Keratinocyte (primary cell): ENCODE data around the gene CFAP53. TPM values are rescaled to one million over a fixed set of nuclear protein-coding genes. Genes with fewer than 3 reads are reported as not detected.

Experiments used
- DNase-seq: peaks from one replicate; pipeline ENCODE4 v3.0.0-alpha.2; 2011; ENCODE audit warnings: low read depth, missing footprints, low spot score
- FAIRE-seq: peaks from 2 replicates; lab custom pipeline; 2011; peaks lifted over from hg19 to GRCh38; lab: Jason Lieb, UNC
- H2AFZ ChIP-seq: 2 replicates; pipeline ENCODE4 v1.6.0; 2012; ENCODE audit warnings: low read length, control low read depth, inconsistent platforms; ENCODE audit not compliant: control insufficient read depth
- H3K27ac ChIP-seq: 2 replicates; pipeline ENCODE4 v1.5.1; 2011; ENCODE audit warnings: low read length; ENCODE audit not compliant: control insufficient read depth, insufficient read depth
- H3K27me3 ChIP-seq: 3 replicates; pipeline ENCODE4 v1.6.0; 2011; ENCODE audit warnings: low read length; ENCODE audit not compliant: control insufficient read depth, insufficient read depth; ENCODE audit errors: extremely low read depth
- H3K36me3 ChIP-seq, 2 experiments: 2 replicates in 1 of 2; 3 replicates in 1 of 2; pipeline ENCODE4 v1.5.1; 2011; ENCODE audit warnings: low read length in 2 of 2, mild to moderate bottlenecking in 1 of 2; ENCODE audit not compliant: control insufficient read depth in 2 of 2, insufficient read depth in 2 of 2; ENCODE audit errors: extremely low read depth in 1 of 2
- H3K4me1 ChIP-seq: 3 replicates; pipeline ENCODE4 v1.5.1; 2011; ENCODE audit warnings: low read length; ENCODE audit not compliant: control insufficient read depth, insufficient read depth; ENCODE audit errors: extremely low read depth
- H3K4me2 ChIP-seq: 3 replicates; pipeline ENCODE4 v1.6.0; 2011; ENCODE audit warnings: low read depth, low read length; ENCODE audit not compliant: control insufficient read depth, insufficient read depth; ENCODE audit errors: extremely low read depth
- H3K4me3 ChIP-seq, 3 experiments: fragments of 200-600 bp in 1 of 3; sonication (generic) in 1 of 3; 2 replicates in 2 of 3; 3 replicates in 1 of 3; pipeline ENCODE4 v1.5.1; 2011 to 2016; ENCODE audit warnings: low read length in 3 of 3, mild to moderate bottlenecking in 3 of 3, control low read depth in 2 of 3, inconsistent platforms in 1 of 3, low read depth in 1 of 3, mixed read lengths in 1 of 3, mixed run types in 1 of 3, moderate library complexity in 1 of 3; ENCODE audit not compliant: control insufficient read depth in 2 of 3, insufficient read depth in 2 of 3; ENCODE audit errors: extremely low read depth in 1 of 3
- H3K79me2 ChIP-seq: 2 replicates; pipeline ENCODE4 v1.6.0; 2012; ENCODE audit warnings: low read length; ENCODE audit not compliant: control insufficient read depth, insufficient read depth
- H3K9ac ChIP-seq: 3 replicates; pipeline ENCODE4 v1.6.0; 2011; ENCODE audit warnings: low read length; ENCODE audit not compliant: control insufficient read depth, insufficient read depth; ENCODE audit errors: extremely low read depth
- H3K9me1 ChIP-seq: 3 replicates; pipeline ENCODE4 v1.6.0; 2011; ENCODE audit warnings: low read length; ENCODE audit not compliant: control insufficient read depth, insufficient read depth; ENCODE audit errors: extremely low read depth
- H3K9me3 ChIP-seq: 2 replicates; pipeline ENCODE4 v1.5.1; 2012; ENCODE audit warnings: low read depth, low read length; ENCODE audit not compliant: control insufficient read depth
- H4K20me1 ChIP-seq: 3 replicates; pipeline ENCODE4 v1.6.0; 2011; ENCODE audit warnings: low read length; ENCODE audit not compliant: control insufficient read depth, insufficient read depth; ENCODE audit errors: extremely low read depth
- EZH2 ChIP-seq: IDR thresholded peaks from one replicate; pipeline ENCODE4 v1.6.1; 2012; ENCODE audit warnings: inconsistent platforms, mild to moderate bottlenecking, low read length, moderate library complexity
- dilution Hi-C: fragments of 300-500 bp; cut with MboI; formaldehyde crosslinking; loops from one replicate; pipeline ENCODE4 v1.7.0; 2020; ENCODE audit warnings: low sequenced_read_pairs; ENCODE audit not compliant: extremely low pct_ligation_motif_present
- polyA plus RNA-seq, 5 experiments: library from polyadenylated mRNA; depleted of rRNA in 3 of 5; stranded (reverse) in 3 of 5; stranded (forward) in 1 of 5; unstranded in 1 of 5; fragments of >200 nt; gene quantifications; 1 replicate in 1 of 5; 2 replicates in 3 of 5; 3 replicates in 1 of 5; pipeline versions ENCODE4 v1.2.1 to v1.2.3, GENCODE V29; 2011 to 2012; ENCODE audit warnings: missing spikeins in 2 of 5, low read depth in 1 of 5, low replicate concordance in 1 of 5
- TF ChIP-seq, protein P1 (sequence below), 3 experiments: IDR thresholded peaks in 1 of 3; conservative IDR thresholded peaks in 1 of 3; optimal IDR thresholded peaks in 1 of 3; 2 replicates in 2 of 3; 3 replicates in 1 of 3; pipeline versions ENCODE3 to v1.5.1; 2011; ENCODE audit warnings: low read length in 3 of 3, mild to moderate bottlenecking in 3 of 3, moderate library complexity in 2 of 3, control low read depth in 1 of 3, inconsistent platforms in 1 of 3; ENCODE audit not compliant: insufficient read depth in 2 of 3; ENCODE audit errors: extremely low read depth in 1 of 3

The CFAP53 gene
- polyA plus RNA-seq, 1 donor (not counting 4 experiments of a cell fraction or from before 2014, with no cell fraction given): 0.59 TPM

GRCh38 chr18:50182511-50182910 is 83.8 kb downstream of the CFAP53 start:
- Histone ChIP-seq H3K9me3 (no peaks in the 10 kb centered on the region), H3K27ac (no peak overlapping the region), H3K27me3 (peaks cover 5% of the 10 kb centered on the region), H3K9ac (no peak overlapping the region), H3K9me1 (no peaks in the 10 kb centered on the region), H3K79me2 (no peaks in the 10 kb centered on the region), H3K4me3 (no peak overlapping the region), H3K36me3 (no peaks in the 10 kb centered on the region), H3K4me2 (no peak overlapping the region), H3K4me1 (peaks cover 7% of the 10 kb centered on the region), H4K20me1 (no peaks in the 10 kb centered on the region), H2AFZ (no peak overlapping the region)
- no peak for DNase-seq
- dilution Hi-C loops: no loop called here
- TF ChIP-seq, protein P1, sequence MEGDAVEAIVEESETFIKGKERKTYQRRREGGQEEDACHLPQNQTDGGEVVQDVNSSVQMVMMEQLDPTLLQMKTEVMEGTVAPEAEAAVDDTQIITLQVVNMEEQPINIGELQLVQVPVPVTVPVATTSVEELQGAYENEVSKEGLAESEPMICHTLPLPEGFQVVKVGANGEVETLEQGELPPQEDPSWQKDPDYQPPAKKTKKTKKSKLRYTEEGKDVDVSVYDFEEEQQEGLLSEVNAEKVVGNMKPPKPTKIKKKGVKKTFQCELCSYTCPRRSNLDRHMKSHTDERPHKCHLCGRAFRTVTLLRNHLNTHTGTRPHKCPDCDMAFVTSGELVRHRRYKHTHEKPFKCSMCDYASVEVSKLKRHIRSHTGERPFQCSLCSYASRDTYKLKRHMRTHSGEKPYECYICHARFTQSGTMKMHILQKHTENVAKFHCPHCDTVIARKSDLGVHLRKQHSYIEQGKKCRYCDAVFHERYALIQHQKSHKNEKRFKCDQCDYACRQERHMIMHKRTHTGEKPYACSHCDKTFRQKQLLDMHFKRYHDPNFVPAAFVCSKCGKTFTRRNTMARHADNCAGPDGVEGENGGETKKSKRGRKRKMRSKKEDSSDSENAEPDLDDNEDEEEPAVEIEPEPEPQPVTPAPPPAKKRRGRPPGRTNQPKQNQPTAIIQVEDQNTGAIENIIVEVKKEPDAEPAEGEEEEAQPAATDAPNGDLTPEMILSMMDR (optimal IDR thresholded peaks at IDR 0.05 in 1 of 3, IDR thresholded peaks at IDR 0.05 in 1 of 3, conservative IDR thresholded peaks at IDR 0.05 in 1 of 3; ENCODE audit: extremely low read depth in 1 of 3, insufficient read depth in 2 of 3, low read length in 3 of 3): no peak
- no peak for TF ChIP-seq EZH2
- FAIRE-seq: no peak

DNA sequence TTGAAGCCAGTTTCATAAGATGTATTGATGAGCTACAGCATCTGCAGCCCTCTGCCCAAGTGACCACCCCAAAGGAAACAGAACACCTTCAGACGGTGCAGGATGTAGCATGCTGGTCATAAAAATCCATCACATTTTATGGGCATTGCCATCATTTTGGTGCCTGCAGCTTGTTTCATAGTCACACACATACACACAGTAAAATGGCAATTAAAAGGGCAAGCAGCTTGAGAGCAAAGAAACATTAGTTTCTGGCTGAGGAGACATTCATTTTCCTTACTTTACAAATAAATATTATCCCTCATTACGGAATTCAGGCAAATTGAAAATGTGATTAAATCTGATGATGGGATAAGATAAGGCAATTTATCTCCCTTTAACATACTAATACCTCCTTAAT is 84.7 kb downstream of the CFAP53 start:
- Histone ChIP-seq H3K4me2 (no peak overlapping the region), H3K4me1 (peaks cover 7% of the 10 kb centered on the region), H3K27ac (no peak overlapping the region), H3K36me3 (no peaks in the 10 kb centered on the region), H3K9ac (no peak overlapping the region), H3K27me3 (peaks cover 6% of the 10 kb centered on the region), H4K20me1 (no peaks in the 10 kb centered on the region), H3K9me3 (no peaks in the 10 kb centered on the region), H3K9me1 (no peaks in the 10 kb centered on the region), H2AFZ (no peak overlapping the region), H3K79me2 (no peaks in the 10 kb centered on the region), H3K4me3 (no peak overlapping the region)
- FAIRE-seq (no peak), DNase-seq (no peak)
- TF ChIP-seq EZH2: no peak
- TF ChIP-seq, protein P1 (optimal IDR thresholded peaks at IDR 0.05 in 1 of 3, IDR thresholded peaks at IDR 0.05 in 1 of 3, conservative IDR thresholded peaks at IDR 0.05 in 1 of 3; ENCODE audit: extremely low read depth in 1 of 3, insufficient read depth in 2 of 3, low read length in 3 of 3): no peak
- dilution Hi-C loops: no loop called here
